Spinal cord (tissue), 10 donors: Measurements from ENCODE around the gene C13orf46. TPM values are rescaled to one million over a fixed set of nuclear protein-coding genes. Genes with fewer than 3 reads are reported as not detected.

Experiments used
- DNase-seq, 6 donors: peaks; one replicate each; pipeline versions ENCODE4 v3.0.0 to v3.0.0-alpha.2; 2013 to 2015; ENCODE audit warnings: low spot score in 6 of 6, low read depth in 4 of 6
- H3K27ac ChIP-seq: one replicate; pipeline ENCODE4 v1.5.1; 2013; ENCODE audit warnings: low read depth, low read length, control low read depth
- H3K27me3 ChIP-seq: one replicate; pipeline ENCODE4 v1.6.1; 2013; ENCODE audit warnings: low read length; ENCODE audit not compliant: control insufficient read depth, insufficient read depth
- H3K36me3 ChIP-seq: one replicate; pipeline ENCODE4 v1.6.1; 2013; ENCODE audit warnings: low read length; ENCODE audit not compliant: control insufficient read depth, insufficient read depth
- H3K4me1 ChIP-seq: one replicate; pipeline ENCODE4 v1.6.1; 2013; ENCODE audit warnings: low read length; ENCODE audit not compliant: control insufficient read depth, insufficient read depth
- H3K4me3 ChIP-seq: one replicate; pipeline ENCODE4 v1.5.1; 2013; ENCODE audit warnings: low read depth, low read length, control low read depth
- H3K9me3 ChIP-seq: one replicate; pipeline ENCODE4 v1.6.1; 2013; ENCODE audit warnings: low read length; ENCODE audit not compliant: control insufficient read depth, insufficient read depth
- WGBS: methylation state at CpG from one replicate; pipeline ENCODE4 v1.1.5; 2013; ENCODE audit warnings: missing lambda C conversion rate; ENCODE audit not compliant: insufficient coverage; 5-methylcytosine and 5-hydroxymethylcytosine counted together
- polyA plus RNA-seq, 2 donors: library from polyadenylated mRNA; unstranded; fragments of 120-200 nt; gene quantifications; one replicate each; pipeline ENCODE4 v1.2.1, GENCODE V29; 2013; ENCODE audit not compliant: insufficient read length in 2 of 2
- total RNA-seq, 2 donors: library from RNA; depleted of rRNA in 1 of 2; stranded (reverse); fragments of 120-200 nt in 1 of 2; fragments of >200 nt in 1 of 2; gene quantifications; one replicate each; pipeline versions ENCODE4 v1.2.3 to v1.2.4, GENCODE V29; 2013 to 2014
- donor health status: healthy.

Gene C13orf46
- total and polyA plus RNA-seq, 4 donors, result 0.20 to 1.1 (median 0.62) TPM

- H3K27ac ChIP-seq, result no peak overlapping the region
- H3K9me3 ChIP-seq, result no peaks in the 10 kb centered on the region
- no peak for DNase-seq
- H3K27me3 ChIP-seq, result no peaks in the 10 kb centered on the region
- no peak overlapping the region for H3K4me3 ChIP-seq
- peaks cover 51% of the 10 kb centered on the region for H3K36me3 ChIP-seq
- H3K4me1 ChIP-seq, result no peaks in the 10 kb centered on the region
- WGBS, result 100% methylated on average over 2 of the region's 2 CpGs
These were observed 8.4 kb downstream of the C13orf46 start for GRCh38 chr13:113965383-113965874.

GRCh38 chr13:113964251-113964995 is 9.5 kb downstream of the C13orf46 start:
- H3K27ac ChIP-seq, result no peak overlapping the region
- no peaks in the 10 kb centered on the region for H3K4me1 ChIP-seq
- no peaks in the 10 kb centered on the region for H3K27me3 ChIP-seq
- 95% methylated on average over 10 of the region's 21 CpGs for WGBS
- no peak for DNase-seq
- H3K4me3 ChIP-seq, result no peak overlapping the region
- H3K36me3 ChIP-seq, result peaks cover 41% of the 10 kb centered on the region
- no peaks in the 10 kb centered on the region for H3K9me3 ChIP-seq

GRCh38 chr13:113963376-113963775 is 10.5 kb downstream of the C13orf46 start:
- H3K27me3 ChIP-seq, result no peaks in the 10 kb centered on the region
- no peak for DNase-seq
- H3K4me1 ChIP-seq, result no peaks in the 10 kb centered on the region
- H3K4me3 ChIP-seq, result no peak overlapping the region
- H3K9me3 ChIP-seq, result no peaks in the 10 kb centered on the region
- 94% methylated on average over 11 of the region's 16 CpGs for WGBS
- H3K27ac ChIP-seq, result no peak overlapping the region
- H3K36me3 ChIP-seq, result peaks cover 31% of the 10 kb centered on the region

- H3K36me3 ChIP-seq, result peaks cover 27% of the 10 kb centered on the region
- no peaks in the 10 kb centered on the region for H3K4me1 ChIP-seq
- H3K4me3 ChIP-seq, result no peak overlapping the region
- 94% methylated on average over 17 of the region's 17 CpGs for WGBS
- H3K27ac ChIP-seq, result no peak overlapping the region
- no peaks in the 10 kb centered on the region for H3K27me3 ChIP-seq
- no peaks in the 10 kb centered on the region for H3K9me3 ChIP-seq
- no peak for DNase-seq
These were observed 10.9 kb downstream of the C13orf46 start for GRCh38 chr13:113962975-113963374.

GRCh38 chr13:113962386-113962785 is 11.5 kb downstream of the C13orf46 start:
- Histone ChIP-seq H3K27ac (no peak overlapping the region), H3K4me1 (no peaks in the 10 kb centered on the region)
- WGBS, result 87% methylated on average over 11 of the region's 11 CpGs

GRCh38 chr13:113960276-113960948 is 13.5 kb downstream of the C13orf46 start:
- peaks cover 30% of the 10 kb centered on the region for H3K36me3 ChIP-seq
- H3K4me1 ChIP-seq, result no peaks in the 10 kb centered on the region
- no peak for DNase-seq
- H3K4me3 ChIP-seq, result no peak overlapping the region
- H3K27me3 ChIP-seq, result no peaks in the 10 kb centered on the region
- 72% methylated on average over 5 of the region's 6 CpGs for WGBS
- no peaks in the 10 kb centered on the region for H3K9me3 ChIP-seq
- no peak overlapping the region for H3K27ac ChIP-seq

More at GRCh38 chr13:113962386-113962785, 11.5 kb downstream of the C13orf46 start:
- no peak for DNase-seq
- Histone ChIP-seq H3K4me3 (no peak overlapping the region), H3K9me3 (no peaks in the 10 kb centered on the region), H3K36me3 (peaks cover 21% of the 10 kb centered on the region), H3K27me3 (no peaks in the 10 kb centered on the region)

- no peak overlapping the region for H3K4me3 ChIP-seq
- H3K4me1 ChIP-seq, result no peaks in the 10 kb centered on the region
- no peak overlapping the region for H3K27ac ChIP-seq
- H3K27me3 ChIP-seq, result no peaks in the 10 kb centered on the region
- 100% methylated on average over 1 of the region's 1 CpG for WGBS
- DNase-seq, result no peak
- H3K36me3 ChIP-seq, result peaks cover 36% of the 10 kb centered on the region
- no peaks in the 10 kb centered on the region for H3K9me3 ChIP-seq
These were observed 14.7 kb downstream of the C13orf46 start for GRCh38 chr13:113959198-113959597.

GRCh38 chr13:113958373-113958772 is 15.5 kb downstream of the C13orf46 start:
- no peak overlapping the region for H3K4me3 ChIP-seq
- no peaks in the 10 kb centered on the region for H3K27me3 ChIP-seq
- H3K9me3 ChIP-seq, result no peaks in the 10 kb centered on the region
- peaks cover 42% of the 10 kb centered on the region for H3K36me3 ChIP-seq
- H3K27ac ChIP-seq, result no peak overlapping the region
- DNase-seq, result no peak
- peaks cover 2% of the 10 kb centered on the region for H3K4me1 ChIP-seq
- 92% methylated on average over 22 of the region's 22 CpGs for WGBS

- 93% methylated on average over 12 of the region's 14 CpGs for WGBS
- Histone ChIP-seq H3K4me1 (peaks cover 5% of the 10 kb centered on the region), H3K9me3 (no peaks in the 10 kb centered on the region), H3K4me3 (no peak overlapping the region), H3K27me3 (no peaks in the 10 kb centered on the region), H3K36me3 (peaks cover 52% of the 10 kb centered on the region), H3K27ac (no peak overlapping the region)
- no peak for DNase-seq
These were observed 17.3 kb downstream of the C13orf46 start for GRCh38 chr13:113956571-113956970.
